GM20431 (cell line): ENCODE measurements around the gene FBL.
"Not testable (repeated sequence)": the region's sequence is repeated elsewhere in the genome, so short reads cannot be mapped to it uniquely, and the experiment has no call there.

Source experiments
- in situ Hi-C: fragments of 300-500 bp; cut with MseI, MboI; formaldehyde crosslinking; loops from one replicate; pipeline ENCODE4 v1.15.0; 2020; ENCODE audit warnings: low sequenced_read_pairs; ENCODE audit not compliant: unreplicated experiment

Gene FBL

DNA sequence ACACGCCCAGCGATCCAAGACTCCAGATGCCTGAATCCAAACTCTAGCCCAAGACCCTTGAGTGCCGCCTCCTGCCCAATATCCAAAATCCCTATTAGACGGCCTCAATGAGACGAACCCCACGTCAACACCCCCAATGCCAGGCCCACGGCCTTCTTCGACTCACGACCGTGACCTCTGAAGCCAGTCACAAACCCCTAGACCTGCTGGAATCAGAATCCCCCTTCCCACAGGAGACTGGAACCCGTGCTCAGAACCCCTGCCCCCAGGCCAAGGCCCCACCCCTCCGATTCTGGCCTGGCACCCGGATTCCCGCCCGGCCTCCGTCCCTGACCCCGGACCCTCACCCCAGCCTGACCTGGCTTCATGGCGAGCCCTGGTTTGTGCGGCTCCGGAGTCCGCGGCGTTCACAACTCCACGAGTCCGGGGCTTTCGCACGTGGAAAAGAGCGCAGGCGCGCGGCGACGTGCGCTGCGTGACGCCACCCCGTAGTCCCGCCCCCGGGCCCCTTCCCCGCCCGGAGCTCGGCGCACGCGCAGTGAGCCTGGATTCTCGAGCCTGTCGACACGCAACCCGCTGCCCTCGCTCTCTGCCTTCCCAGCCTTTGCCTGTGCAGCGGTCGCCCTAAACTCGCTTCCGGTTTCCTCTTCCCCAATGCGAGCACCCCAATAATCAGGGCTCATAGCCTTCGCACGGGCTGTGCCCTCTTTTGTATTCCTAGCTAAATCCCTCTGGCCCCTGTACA lies at the start of gene FBL:
TSS of gene FBL (minus strand) at position 447 of the 745 bp plus-strand sequence. CDS start at position 368, 79 bp downstream.
- in situ Hi-C loops, result loop anchor here (10.0 kb wide), 1 partner anchor 171 kb away; no protein-coding TSS in a partner anchor

DNA sequence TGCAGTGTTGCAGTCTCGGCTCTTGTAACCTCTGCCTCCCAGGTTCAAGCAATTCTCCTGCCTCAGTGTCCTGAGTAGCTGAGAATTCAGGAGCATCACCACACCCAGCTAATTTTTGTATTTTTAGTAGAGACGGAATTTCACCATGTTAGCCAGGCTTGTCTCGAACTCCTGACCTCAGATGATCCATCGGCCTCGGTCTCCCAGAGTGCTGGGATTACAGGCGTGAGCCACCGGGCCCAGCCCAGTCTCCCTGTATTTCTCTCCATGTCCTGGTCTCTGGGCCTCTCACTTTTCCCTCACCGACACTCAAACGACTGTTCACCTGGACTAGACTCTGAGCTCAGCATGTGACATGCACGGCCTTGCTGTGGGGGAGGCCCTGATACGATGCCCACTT lies 48.9 kb upstream of the FBL start:
- in situ Hi-C loops, result not testable (repeated sequence)

DNA sequence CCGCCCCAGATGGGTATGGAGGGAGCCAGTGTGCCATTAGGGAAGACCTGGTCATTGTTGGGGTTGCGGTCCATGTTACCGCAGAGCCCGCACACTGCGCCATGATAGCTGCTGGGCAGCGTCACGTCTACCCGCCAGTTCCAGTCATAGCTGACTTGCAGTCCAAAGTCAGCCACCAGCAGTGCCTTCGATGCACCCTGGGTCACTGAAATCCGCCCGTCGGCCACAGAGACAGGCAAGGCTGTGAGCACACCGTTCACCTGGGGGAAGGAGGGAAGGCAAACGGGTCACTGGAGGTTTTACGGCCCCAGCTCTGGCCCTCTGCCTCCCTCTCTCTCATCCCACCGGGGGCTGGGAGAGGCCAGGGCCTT lies 48.0 kb upstream of the FBL start:
- in situ Hi-C loops, result not testable (repeated sequence)

DNA sequence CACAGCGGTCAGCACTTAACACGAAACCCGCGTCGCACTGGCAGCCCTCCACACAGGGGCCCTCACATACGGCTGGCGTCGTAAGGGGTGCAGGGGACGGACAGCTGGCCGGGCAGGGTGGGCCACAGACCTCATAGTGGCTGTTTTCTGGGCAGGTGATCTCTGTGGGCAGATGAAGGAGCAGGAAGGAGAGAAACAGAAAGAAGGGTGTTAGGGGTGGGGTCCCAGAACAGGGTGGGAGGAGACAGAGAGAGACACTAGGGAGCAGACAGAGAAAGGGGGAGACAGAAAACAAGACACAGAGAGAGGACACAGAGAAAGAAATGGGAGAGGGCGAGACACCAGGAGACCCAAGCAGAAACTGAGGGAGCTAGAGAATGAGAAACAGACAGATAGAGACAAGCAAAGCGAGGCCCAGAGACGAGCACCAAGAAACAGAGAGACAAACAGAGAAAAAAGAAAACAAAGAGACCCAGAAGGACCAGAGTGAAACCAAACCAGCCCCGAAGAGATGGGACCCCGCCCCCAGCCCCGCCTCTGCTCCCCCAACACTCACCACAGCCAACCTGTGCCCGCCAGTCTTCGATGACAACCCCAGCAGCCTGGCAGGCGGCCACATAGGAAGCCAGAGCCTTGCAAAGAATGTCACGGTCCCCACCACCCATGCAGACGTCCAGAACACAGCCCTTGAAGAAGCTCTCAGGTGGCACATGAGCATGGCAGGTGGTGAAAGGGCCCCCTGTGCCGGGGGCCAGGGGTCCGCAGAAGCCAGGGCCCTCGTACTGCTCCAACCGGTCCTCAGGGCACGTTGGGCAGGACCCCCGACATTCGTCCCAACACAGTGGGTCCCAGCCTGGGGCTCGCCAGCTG lies 47.4 kb upstream of the FBL start:
- in situ Hi-C loops, result not testable (repeated sequence)

DNA sequence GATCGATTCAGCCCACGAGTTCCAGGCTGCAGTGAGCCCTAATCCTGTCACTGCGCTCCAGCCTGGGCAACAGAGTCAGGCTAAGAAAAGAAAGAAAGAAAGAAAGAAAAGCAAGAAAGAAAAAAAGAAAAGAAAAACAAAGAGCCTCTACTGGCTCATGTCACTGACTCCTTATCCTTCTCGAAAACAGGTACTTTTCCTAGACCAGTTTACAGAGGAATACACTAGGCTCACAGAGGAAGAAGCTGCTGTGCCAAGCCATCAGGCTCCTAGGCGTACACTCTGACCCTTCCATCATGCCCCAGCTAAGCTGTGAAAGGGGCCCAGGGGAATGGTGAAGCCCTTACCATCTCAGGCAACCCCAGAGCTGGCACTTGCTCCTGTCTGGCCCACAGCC lies 46.3 kb upstream of the FBL start:
- in situ Hi-C loops, result not testable (repeated sequence)

DNA sequence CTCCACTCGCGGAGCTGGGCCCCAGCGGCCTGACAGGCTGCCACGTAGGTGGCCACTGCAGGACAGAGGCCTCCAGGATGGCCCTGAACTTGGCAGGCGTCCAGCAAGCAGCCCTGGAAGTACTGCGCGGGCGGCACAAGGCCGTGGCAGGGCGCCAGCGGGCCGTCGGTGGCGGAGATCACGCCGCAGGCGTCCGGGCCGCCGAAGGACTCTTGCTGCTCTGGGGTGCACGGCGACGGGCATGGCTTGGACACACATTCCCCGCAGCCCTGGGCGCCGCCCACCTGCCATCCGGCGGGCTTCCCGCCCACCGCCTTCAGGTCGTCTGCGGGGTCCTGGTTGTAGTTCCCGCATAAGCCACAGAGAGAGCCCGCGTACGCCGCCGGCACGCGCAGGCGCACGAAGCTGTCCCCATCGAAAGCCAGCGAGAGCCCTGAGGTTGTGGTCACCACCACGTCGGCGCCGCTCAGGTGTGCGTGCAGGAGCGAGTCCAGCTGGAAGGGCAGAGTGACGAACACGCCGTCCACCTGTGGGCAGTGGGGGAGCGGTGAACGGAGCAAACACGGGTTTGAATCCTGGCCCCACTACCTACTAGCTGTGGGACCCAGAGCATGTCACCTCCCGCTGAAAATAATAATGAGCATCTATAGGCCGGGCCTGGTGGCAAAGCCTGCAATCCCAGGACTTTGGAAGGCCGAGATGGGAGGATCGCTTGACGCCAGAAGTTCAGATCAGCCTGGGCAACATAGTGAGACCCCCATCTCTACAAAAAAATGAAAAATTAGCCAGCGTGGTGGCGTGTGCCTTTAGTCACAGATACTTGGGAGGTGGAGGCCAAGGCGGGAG lies 45.7 kb upstream of the FBL start:
- in situ Hi-C loops, result not testable (repeated sequence)

DNA sequence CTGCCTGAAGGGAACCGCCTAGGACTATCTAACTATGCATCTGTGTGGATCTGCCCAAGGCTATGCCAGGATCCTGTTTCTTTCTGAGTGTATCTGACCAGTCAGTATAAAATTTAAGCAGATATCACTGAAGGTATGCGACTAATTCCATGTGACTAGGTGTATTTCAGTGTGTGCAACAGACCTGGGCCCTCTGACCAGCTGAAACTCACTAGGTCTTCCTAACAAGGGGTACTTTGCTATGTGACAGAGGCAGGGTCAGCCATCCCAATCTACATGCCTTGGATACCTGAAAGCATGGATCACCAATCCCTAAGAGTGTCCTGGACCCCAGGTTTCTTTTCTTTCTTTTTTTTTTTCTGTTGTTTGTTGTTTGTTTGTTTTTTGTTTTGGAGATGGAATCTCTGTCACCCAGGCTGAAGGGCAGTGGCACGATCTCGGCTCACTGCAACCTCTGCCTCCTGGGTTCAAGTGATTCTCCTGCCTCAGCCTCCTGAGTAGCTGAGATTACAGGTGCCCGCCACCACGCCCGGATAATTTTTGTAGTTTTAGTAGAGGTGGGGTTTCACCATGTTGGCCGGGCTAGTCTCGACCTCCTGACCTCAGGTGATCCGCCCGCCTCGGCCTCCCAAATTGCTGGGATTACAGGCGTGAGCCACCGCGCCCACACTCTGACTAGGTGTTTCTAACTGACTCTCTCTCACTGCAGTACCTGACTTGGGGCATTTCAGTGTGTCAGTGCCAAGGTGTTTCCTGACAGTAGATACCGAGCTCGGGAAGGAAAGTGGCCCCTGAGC lies 44.8 kb upstream of the FBL start:
- in situ Hi-C loops, result no loop called here

DNA sequence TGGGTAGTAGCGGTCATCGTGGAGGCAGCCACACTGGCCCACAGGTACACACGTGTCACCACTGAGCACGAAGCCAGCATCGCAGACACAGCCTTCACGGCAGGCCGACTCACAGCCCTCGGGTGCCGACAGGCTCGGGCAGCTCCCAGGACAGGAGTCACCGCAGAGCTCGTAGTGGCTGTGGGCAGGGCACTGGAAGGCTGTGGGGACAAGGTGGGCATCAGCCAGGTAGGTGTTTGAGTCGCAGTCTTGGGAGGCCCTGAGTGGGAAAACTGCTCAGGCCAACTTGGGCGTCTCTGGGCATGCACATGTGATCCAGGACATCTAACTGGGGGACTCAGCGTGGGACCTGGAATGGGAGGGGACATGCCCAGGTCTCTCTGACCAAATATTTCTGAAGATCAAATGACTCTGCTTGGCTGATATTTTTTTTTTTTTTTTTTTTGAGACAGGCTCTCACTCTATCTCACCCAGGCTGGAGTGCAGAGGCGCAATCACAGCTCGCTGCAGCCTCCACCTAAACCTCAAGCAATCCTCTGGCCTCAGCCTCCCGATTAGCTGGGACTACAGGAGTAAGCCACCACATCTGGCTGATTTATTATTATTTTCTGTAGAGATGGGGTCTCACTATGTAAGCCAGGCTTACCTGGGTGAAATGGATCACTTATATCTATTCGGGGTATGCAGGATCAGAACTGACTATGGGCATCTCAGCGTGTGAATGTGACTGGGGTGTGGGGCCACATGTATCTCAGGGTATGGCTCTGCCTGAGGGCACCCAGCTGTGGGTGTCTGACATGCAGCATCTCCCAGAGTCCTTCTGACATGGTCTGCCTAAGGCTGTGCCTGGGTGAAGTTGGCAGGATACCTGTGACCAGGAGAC lies 43.9 kb upstream of the FBL start:
- in situ Hi-C loops, result not testable (repeated sequence)

DNA sequence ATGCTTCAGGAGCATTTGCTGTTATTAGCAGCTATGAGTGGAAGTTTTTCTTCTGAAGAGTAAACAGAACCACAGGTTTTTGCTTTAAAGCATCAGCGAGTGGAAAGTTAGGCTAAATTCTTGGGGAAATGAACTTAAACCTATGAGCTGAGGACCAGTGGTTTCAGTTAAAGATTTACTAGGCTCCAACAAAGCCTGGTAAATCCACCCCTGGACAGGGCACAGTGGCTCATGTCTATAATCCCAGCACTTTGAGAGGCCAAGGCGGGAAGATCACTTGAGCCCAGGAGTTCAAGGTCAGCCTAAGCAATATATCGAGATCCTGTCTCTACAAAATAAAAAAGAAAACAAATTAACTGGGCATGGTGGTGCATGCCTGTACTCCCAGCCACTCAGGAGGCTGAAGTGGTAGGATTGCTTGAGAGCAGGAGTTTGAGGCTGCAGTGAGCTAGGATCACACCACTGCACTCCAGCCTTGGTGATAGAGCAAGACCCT lies 41.3 kb upstream of the FBL start:
- in situ Hi-C loops, result not testable (repeated sequence)

DNA sequence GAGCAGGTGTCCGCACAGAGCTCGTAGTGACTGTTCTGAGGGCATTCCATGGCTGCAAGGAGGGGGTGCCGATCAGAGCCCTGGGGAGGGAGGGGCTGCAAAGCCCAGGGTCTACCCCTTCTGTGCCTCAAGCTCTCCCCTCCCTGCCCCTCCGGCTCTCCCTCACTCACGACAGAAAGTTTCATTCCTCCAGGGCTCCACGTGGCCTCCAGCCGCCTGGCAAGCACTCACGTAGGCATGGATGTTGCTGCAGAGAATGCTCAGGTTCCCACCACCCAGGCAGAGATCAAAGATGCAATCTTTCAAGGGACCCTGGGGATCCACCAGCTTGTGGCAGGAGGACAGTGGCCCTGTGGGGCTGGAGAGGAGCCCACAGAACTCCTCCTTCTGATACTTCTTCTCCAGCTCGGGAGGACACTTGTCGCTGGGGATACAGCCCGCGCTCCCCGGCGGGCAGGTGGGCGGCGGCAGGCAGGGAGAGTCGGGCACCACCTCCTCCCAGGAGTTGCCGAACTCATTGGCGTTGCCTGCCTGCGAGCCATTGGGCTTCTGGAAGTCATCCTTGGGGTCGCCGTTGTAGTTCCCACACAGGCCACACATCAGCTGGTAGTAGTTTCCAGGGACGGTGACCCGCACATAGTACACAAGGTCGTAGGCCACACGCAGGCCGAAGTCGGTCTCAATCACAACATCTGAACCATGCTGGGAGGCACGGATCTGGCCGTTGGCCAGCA lies 39.8 kb upstream of the FBL start:
- in situ Hi-C loops, result not testable (repeated sequence)

DNA sequence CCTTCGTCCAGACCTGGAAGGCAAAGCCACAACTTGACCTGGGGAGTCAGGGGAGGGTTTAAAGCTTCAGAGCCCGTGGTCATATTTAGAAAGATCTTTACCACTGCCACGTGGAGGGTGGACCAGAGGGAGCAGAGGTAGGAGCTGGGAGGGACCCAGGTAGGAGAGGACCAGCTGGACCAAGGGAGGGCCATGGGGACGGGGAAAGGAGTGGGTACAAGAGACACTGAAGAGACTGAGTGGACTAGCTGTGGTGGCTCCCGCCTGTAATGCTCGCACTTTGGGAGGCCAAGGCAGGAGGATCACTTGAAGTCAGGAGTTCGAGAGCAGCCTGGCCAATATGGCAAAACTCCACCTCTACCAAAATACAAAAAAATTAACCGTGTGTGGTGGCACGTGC lies 38.5 kb upstream of the FBL start:
- in situ Hi-C loops, result not testable (repeated sequence)

DNA sequence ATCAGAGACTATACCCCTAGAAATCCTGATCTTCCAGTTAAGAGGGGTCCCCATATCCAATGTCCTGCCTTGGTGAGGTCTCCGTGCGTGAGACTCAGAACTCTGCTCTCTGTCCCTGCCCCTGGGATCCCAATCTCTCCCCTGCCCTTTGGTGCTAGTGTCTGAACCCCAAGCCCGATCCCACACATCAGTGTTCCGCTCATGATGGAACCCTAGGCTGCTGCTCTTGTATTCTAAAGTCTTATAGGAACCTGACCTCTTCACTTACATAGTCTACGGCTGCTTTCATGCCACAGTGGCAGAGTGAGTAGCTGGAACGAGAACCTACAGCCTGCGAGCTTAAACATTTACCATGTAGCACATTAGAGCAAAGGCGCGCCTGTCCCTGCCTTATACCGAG lies 36.5 kb upstream of the FBL start:
- in situ Hi-C loops, result not testable (repeated sequence)

DNA sequence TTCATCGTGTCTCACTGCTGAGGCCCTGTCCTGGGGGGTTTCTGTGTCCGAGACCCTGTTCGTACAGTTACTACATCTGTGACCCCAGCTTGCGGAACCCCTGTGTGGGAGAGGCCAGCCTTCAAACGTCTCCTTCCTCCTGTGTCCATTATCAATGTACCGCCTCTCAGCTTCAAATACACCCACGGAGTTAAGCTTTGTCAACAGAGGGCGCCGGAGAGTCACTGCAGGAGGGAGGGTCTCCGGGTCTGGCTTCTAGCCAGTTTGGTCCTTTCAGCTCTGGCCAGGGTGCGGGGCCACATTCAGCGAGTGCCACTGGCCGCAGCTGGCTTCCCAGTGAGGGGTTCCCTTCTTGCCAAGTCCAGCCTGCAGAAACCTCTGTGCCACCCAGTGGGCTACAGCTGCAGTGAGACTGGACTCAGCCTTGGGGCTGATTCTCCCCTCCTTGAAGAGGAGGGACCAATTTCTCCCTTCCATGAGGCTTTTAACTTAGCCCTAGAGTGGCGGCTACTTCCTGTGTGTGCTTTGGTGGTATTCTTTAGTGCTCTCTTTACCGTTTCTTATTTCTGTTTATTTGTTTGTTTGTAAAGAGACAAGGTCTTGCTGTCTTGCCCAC lies 35.4 kb upstream of the FBL start:
- in situ Hi-C loops, result not testable (repeated sequence)

DNA sequence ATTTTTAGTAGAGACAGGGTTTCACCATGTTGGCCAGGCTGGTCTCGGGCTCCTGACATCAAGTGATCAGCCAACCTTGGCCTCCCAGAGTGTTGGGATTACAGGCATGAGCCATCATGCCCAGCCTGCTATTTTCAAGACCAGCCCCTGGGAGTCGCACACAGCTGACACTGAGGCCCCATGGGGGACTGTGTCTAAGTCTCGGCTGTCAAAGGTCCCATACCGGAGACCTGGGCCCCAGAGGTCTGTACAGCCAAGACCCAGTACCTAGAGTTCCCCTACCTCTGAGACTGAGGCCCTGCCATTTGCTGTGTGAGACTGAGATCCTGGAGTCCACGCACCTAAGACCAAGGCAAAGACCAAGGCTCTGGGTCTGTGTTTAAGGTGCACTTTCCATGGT lies 34.1 kb upstream of the FBL start:
- in situ Hi-C loops, result not testable (repeated sequence)

DNA sequence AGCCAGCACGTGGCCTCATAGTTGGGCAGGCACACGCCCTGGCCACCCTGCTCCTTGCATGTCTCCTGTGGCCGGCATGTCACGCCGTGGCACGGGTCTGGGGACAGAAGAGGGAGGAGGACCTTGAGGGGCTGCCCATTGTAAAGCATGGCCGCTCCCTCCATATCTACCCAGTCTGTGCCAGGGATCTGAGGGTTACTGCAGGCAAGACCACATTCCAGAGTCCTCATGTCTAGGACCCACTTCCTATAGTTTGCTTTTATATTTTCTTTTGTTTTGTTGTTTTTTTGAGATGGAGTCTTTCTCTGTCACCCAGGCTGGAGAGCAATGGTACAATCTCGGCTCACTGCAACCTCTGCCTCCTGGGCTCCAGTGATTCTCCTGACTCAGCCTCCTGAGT lies 33.6 kb upstream of the FBL start:
- in situ Hi-C loops, result not testable (repeated sequence)

DNA sequence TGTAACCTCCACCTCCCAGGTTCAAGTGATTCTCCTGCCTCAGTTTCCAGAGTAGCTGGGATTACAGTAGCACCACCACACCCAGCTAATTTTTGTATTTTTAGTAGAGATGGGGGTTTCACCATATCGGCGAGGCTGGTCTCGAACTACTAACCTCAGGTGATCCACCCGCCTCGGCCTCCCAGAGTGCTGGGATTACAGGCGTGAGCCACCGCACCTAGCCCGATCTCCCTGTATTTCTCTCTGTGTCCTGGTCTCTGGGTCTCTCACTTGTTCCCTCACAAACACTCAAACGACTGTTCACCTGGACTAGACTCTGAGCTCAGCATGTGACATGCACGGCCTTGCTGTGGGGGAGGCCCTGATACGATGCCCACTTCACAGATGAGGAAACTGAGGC lies 32.7 kb upstream of the FBL start:
- in situ Hi-C loops, result not testable (repeated sequence)

DNA sequence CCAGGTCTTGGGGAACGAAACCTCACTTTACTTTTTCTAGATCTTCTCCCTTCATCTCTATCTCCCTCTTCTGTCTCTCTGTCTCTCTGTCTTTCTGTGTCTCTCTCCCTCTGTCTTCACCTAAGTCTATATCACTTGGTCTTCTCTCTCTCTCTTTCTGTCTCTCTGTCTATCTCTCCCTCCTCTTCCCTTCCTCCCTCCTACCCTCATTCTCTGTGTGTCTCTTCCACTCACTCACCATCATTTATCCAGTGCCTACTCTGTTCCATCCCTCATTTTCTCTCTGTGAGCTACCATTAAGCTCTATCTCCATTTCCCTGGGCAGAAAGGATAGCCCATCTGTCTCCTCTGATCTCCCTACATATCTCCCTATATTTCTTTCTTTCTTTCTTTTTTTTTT lies 32.2 kb upstream of the FBL start:
- in situ Hi-C loops, result no loop called here
